Activated CD8-positive, alpha-beta memory T cell treated with anti-CD3 and anti-CD28 coated beads for 36 hours (primary cell): Measurements from ENCODE around the gene METTL25B. TPM values are rescaled to one million over a fixed set of nuclear protein-coding genes. Genes with fewer than 3 reads are reported as not detected.

Experiments used
- CTCF ChIA-PET: fragments of 350-600 bp; sonication (Branson Sonifier 250); formaldehyde crosslinking; loops from one replicate; lab custom pipeline; 2021; ENCODE audit warnings: antibody characterized with exemption; lab: Charles Lee
- POLR2A ChIA-PET: fragments of 350-600 bp; sonication (Branson Sonifier 250); formaldehyde crosslinking; loops from one replicate; lab custom pipeline; 2021; ENCODE audit warnings: antibody characterized with exemption; lab: Charles Lee
- total RNA-seq, 2 experiments: library from RNA; stranded (reverse); gene quantifications; one replicate each; pipeline ENCODE4 v1.2.3, GENCODE V29; 2021

METTL25B gene
- total RNA-seq, 2 experiments from 2014 or later: 29.0 to 33.3 TPM

- ChIA-PET POLR2A (no interaction called here), CTCF (interaction anchor here (0.7 to 1.7 kb wide), 4 partner anchors 10 to 32 kb away, joined by 3 to 5 read pairs (median 4); no protein-coding TSS in a partner anchor)
Measured at GRCh38 chr1:156694690-156694962, 33.6 kb upstream of the METTL25B start.

GRCh38 chr1:156696755-156697154 is 31.5 kb upstream of the METTL25B start:
- CTCF ChIA-PET: no interaction called here
- POLR2A ChIA-PET: no interaction called here

GRCh38 chr1:156697481-156697880 is 30.8 kb upstream of the METTL25B start:
- ChIA-PET POLR2A (no interaction called here), CTCF (interaction anchor here (10.5 kb wide), 1 partner anchor 7 kb away, joined by 119 read pairs; no protein-coding TSS in a partner anchor)

- ChIA-PET POLR2A (no interaction called here), CTCF (interaction anchor here (1.2 to 10.5 kb wide), 2 partner anchors 9 to 14 kb away, joined by 3 to 119 read pairs; no protein-coding TSS in a partner anchor)
Measured at GRCh38 chr1:156698995-156699394, 29.3 kb upstream of the METTL25B start.

GRCh38 chr1:156700736-156701531 is 27.3 kb upstream of the METTL25B start:
- ChIA-PET CTCF (interaction anchor here (1.3 to 10.5 kb wide), 3 partner anchors 11 to 41 kb away, joined by 3 to 119 read pairs (median 7); no protein-coding TSS in a partner anchor), POLR2A (no interaction called here)

- ChIA-PET CTCF (interaction anchor here (0.7 to 10.5 kb wide), 7 partner anchors 9 to 294 kb away, joined by 3 to 119 read pairs (median 4); partner anchors contain the start of genes ISG20L2 and METTL25B), POLR2A (no interaction called here)
Measured at GRCh38 chr1:156703336-156703735, 24.9 kb upstream of the METTL25B start.

GRCh38 chr1:156703741-156704140 is 24.5 kb upstream of the METTL25B start:
- ChIA-PET POLR2A (interaction anchor here (0.8 kb wide), 1 partner anchor 19 kb away, joined by 3 read pairs; no protein-coding TSS in a partner anchor), CTCF (interaction anchor here (0.5 to 10.5 kb wide), 4 partner anchors 13 to 696 kb away, joined by 3 to 119 read pairs (median 32); partner anchors contain the start of genes ISG20L2 and METTL25B)

GRCh38 chr1:156704166-156704711 is 24.0 kb upstream of the METTL25B start:
- POLR2A ChIA-PET: interaction anchor here (0.6 to 2.1 kb wide), 4 partner anchors 17 to 342 kb away, joined by 3 to 4 read pairs (median 4); no protein-coding TSS in a partner anchor
- CTCF ChIA-PET: interaction anchor here (0.5 to 10.5 kb wide), 5 partner anchors 14 to 696 kb away, joined by 3 to 119 read pairs (median 17); partner anchors contain the start of genes ISG20L2 and METTL25B

GRCh38 chr1:156704930-156705320 is 23.3 kb upstream of the METTL25B start:
- ChIA-PET POLR2A (interaction anchor here (0.6 to 2.6 kb wide), 3 partner anchors 15 to 343 kb away, joined by 4 to 10 read pairs (median 4); no protein-coding TSS in a partner anchor), CTCF (interaction anchor here (1.0 to 10.5 kb wide), 9 partner anchors 11 to 189 kb away, joined by 3 to 119 read pairs (median 8); partner anchors contain the start of genes ISG20L2, METTL25B, PEAR1 and PRCC)

GRCh38 chr1:156705321-156705917 is 22.9 kb upstream of the METTL25B start, which contains the start of gene CRABP2:
TSS of gene CRABP2 (minus strand) at chr1:156705583. CDS start at chr1:156705446, 137 bp downstream.
- CTCF ChIA-PET: interaction anchor here (0.6 to 10.5 kb wide), 20 partner anchors 10 to 188 kb away, joined by 3 to 119 read pairs (median 4); partner anchors contain the start of genes ISG20L2, METTL25B, NES and PEAR1
- POLR2A ChIA-PET: interaction anchor here (1.4 to 2.6 kb wide), 3 partner anchors 13 to 16 kb away, joined by 4 to 10 read pairs (median 4); no protein-coding TSS in a partner anchor

- CTCF ChIA-PET: interaction anchor here (0.6 to 10.5 kb wide), 26 partner anchors 10 to 244 kb away, joined by 3 to 119 read pairs (median 4); partner anchors contain the start of genes ISG20L2, METTL25B, NES and PEAR1
- POLR2A ChIA-PET: interaction anchor here (1.0 to 2.6 kb wide), 4 partner anchors 13 to 35 kb away, joined by 3 to 10 read pairs (median 4); no protein-coding TSS in a partner anchor
Measured at GRCh38 chr1:156705918-156706656, 22.2 kb upstream of the METTL25B start.

GRCh38 chr1:156706657-156707416 is 21.4 kb upstream of the METTL25B start:
- CTCF ChIA-PET: interaction anchor here (0.8 to 10.5 kb wide), 19 partner anchors 9 to 245 kb away, joined by 3 to 119 read pairs (median 5); partner anchors contain the start of genes ISG20L2, METTL25B and NES
- POLR2A ChIA-PET: interaction anchor here (0.6 to 2.6 kb wide), 6 partner anchors 12 to 1530 kb away, joined by 3 to 10 read pairs (median 4); no protein-coding TSS in a partner anchor

GRCh38 chr1:156707417-156708217 is 20.7 kb upstream of the METTL25B start:
- ChIA-PET CTCF (interaction anchor here (1.0 to 10.5 kb wide), 10 partner anchors 8 to 220 kb away, joined by 3 to 119 read pairs (median 12); partner anchors contain the start of genes ISG20L2, METTL25B and NES), POLR2A (interaction anchor here (0.9 to 2.6 kb wide), 4 partner anchors 14 to 61 kb away, joined by 3 to 10 read pairs (median 4); no protein-coding TSS in a partner anchor)

- CTCF ChIA-PET: interaction anchor here (0.7 to 10.5 kb wide), 5 partner anchors 18 to 49 kb away, joined by 3 to 119 read pairs (median 25); partner anchors contain the start of genes ISG20L2 and METTL25B
- POLR2A ChIA-PET: interaction anchor here (1.2 kb wide), 1 partner anchor 19 kb away, joined by 4 read pairs; no protein-coding TSS in a partner anchor
Measured at GRCh38 chr1:156708218-156708661, 20.0 kb upstream of the METTL25B start.

GRCh38 chr1:156709031-156709430 is 19.2 kb upstream of the METTL25B start:
- POLR2A ChIA-PET: interaction anchor here (1.2 kb wide), 1 partner anchor 18 kb away, joined by 4 read pairs; no protein-coding TSS in a partner anchor
- CTCF ChIA-PET: interaction anchor here (0.7 to 6.3 kb wide), 3 partner anchors 18 to 48 kb away, joined by 3 to 61 read pairs (median 6); partner anchors contain the start of genes ISG20L2 and METTL25B
